Breast epithelium (tissue), 3 donors: ENCODE results near the gene OPTN.

Source experiments
- CTCF ChIP-seq, 3 donors: fragments of 450-650 bp; IDR thresholded peaks; one replicate each; pipeline ENCODE4 v1.5.1; 2016 to 2017; ENCODE audit warnings: antibody characterized with exemption in 3 of 3, mild to moderate bottlenecking in 3 of 3, moderate library complexity in 3 of 3
- POLR2A ChIP-seq: fragments of 450-650 bp; IDR thresholded peaks from one replicate; pipeline ENCODE4 v1.6.1; 2016; ENCODE audit warnings: antibody characterized with exemption, mild to moderate bottlenecking, moderate library complexity

GRCh38 chr10:13180788-13181187, 80.8 kb downstream of the OPTN start:
- no peak for TF ChIP-seq POLR2A
- no peak for TF ChIP-seq CTCF (IDR thresholded peaks at IDR 0.05)
